HG03039 (cell line): Measurements from ENCODE around the gene SNX9.
"Not testable (repeated sequence)": the region's sequence is repeated elsewhere in the genome, so short reads cannot be mapped to it uniquely, and the experiment has no call there.

Experiments
- ATAC-seq: cut with Tn5 transposase; IDR thresholded peaks from one replicate; pipeline ENCODE4 v1.9.1; 2021; ENCODE audit warnings: mild to moderate bottlenecking, moderate library complexity; ENCODE audit not compliant: unreplicated experiment

SNX9 gene

GRCh38 chr6:157946865-157947532 is 124.0 kb downstream of the SNX9 start:
- ATAC-seq: no peak

DNA sequence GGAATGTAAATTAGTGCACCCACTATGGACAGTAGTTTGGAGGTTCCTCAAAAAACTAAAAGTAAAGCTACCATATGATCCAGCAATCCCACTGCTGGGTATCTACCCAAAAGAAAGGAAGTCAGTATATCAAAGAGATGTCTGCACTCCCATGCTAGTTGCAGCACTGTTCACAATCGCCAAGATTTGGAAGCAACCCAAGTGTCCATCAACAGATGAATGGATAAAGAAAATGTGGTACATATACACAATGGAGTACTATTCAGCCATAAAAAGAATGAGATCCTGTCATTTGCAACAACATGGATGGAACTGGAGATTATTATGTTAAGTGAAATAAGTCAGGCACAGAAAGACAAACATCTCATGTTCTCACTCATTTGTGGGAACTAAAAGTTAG is 127.9 kb downstream of the SNX9 start:
- ATAC-seq: not testable (repeated sequence)

GRCh38 chr6:157951828-157952227 is 128.8 kb downstream of the SNX9 start:
- ATAC-seq: no peak

GRCh38 chr6:157952861-157953351 is 129.9 kb downstream of the SNX9 start:
- ATAC-seq: no peak

DNA sequence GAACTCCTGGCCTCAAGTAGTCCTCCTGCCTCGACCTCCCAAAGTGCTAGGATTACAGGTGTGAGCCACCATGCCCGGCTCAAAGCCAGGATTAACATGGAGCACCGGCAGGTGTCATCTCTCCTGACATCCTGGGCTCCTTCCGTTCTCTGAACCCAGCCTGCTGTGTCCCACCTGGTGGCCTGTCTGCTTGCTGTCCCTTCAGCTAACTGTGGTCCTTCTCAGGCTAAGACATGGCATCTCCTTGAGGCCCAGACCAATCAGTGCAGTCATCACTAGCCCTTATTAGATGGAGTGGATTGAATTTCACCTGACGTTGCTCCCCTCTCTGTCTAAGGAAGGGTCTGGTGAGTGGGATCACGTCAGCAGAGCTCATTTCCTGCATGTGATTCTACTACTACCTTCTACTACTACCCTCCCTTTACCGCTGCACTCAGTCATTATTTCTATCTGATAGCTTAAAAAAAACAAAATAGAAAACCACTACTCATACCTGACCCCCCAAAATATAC is 130.6 kb downstream of the SNX9 start:
- no peak for ATAC-seq

- ATAC-seq: no peak
Measured at GRCh38 chr6:157954150-157955117, 131.4 kb downstream of the SNX9 start.

GRCh38 chr6:157955675-157956074 is 132.6 kb downstream of the SNX9 start:
- no peak for ATAC-seq

DNA sequence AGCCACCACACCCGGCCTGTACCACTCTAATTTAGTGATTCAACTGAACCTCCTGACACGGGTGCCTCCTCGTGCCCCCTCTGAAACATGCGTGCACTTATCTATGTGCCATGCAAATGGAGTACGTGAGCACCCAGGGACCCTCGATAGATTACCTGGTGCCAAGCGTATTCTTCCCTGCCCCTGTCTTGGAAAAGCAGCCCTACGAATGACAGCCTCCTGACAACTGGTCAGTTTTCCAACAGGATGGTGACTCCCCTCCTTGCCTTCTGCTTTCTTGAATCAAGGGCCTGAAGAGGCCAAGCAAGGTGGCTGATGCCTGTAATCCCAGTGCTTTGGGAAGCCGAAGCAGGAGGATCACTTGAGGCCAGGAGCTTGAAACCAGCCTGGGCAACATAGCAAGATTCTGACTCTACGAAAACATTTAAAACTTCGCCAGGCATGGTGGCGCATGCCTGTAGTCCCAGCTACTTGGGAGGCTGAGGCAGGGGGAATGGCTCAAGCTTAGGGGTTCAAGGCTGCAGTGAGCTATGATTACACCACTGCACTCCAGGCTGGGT is 133.2 kb downstream of the SNX9 start:
- no peak for ATAC-seq

GRCh38 chr6:157959451-157960227 is 136.6 kb downstream of the SNX9 start:
- no peak for ATAC-seq

GRCh38 chr6:157961153-157961831 is 138.2 kb downstream of the SNX9 start:
- no peak for ATAC-seq

GRCh38 chr6:157961832-157962575 is 139.0 kb downstream of the SNX9 start:
- ATAC-seq: no peak

DNA sequence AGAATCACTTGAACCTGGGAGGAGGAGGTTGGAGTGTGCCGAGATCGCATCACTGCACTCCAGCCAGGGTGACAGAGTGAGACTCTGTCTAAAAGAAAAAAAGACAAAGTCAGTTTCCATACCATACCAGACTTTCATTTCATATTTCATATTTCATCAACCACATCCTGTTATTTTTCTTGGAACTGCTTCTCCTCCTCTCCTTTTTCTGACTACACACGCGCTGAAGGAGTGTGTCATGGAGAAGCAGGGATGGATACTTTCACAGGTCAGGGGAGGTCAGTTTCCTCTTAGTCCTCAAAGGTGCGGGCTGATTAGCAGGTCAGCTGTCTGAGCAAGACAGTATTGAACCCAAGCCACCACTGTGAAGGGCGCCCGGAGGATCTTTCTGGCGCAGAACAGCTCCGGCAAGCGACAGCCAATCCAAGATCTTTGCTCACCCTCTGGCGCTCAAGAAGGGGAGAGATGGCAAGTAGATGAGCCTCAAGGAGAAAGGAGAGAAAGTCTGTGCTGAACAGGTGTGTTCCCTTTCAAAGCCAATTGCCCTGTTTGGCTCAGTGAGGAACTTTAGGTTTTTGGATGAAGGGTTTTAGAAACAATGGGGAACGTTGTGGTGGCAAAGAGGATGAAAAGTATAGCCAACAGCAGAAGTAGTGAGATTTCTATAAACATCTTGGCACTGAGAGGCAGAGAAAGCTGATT is 139.7 kb downstream of the SNX9 start:
- ATAC-seq: no peak

GRCh38 chr6:157964100-157964499 is 141.1 kb downstream of the SNX9 start:
- no peak for ATAC-seq

- ATAC-seq: no peak
Measured at GRCh38 chr6:157965387-157965786, 142.3 kb downstream of the SNX9 start.

DNA sequence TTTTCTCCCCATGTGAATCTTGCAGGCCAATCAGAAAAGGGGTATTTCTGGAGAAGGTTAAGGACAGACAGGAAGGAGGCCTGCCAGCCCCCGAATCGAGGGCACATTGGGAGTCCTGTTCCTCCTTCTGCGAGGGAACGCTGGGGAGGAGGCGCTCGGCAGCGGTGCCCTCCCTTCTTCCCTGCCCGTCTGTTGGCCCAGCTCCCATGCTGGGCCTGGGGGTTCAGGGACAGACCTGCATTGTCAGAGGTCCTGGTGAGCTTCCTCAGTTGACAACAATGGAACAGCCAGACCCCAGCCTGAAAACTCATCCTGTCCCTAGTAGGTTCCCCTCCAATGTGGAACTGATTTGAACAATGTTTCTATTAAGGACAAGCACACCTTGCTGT is 143.5 kb downstream of the SNX9 start:
- ATAC-seq: no peak

- no peak for ATAC-seq
Measured at GRCh38 chr6:157967020-157967419, 144.0 kb downstream of the SNX9 start.

DNA sequence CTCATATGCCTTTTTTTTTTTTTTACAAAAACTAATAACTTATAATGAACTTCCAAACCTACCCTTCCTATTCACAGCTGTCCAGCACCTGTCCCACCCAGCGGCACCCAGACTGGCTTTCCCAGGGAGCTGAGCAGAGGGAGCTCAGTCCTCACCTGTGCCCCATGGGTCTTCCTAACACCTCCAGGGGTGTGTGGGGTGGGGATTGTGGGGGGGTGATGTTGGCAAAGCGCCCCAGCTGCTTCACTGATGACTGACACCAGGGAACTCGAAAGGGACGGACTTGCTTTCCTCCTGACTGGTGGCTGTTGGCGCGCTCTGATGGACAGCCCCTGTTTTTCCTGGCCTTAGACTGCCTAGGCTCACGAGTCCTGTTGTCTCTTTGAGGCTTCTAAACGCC is 144.4 kb downstream of the SNX9 start:
- no peak for ATAC-seq

DNA sequence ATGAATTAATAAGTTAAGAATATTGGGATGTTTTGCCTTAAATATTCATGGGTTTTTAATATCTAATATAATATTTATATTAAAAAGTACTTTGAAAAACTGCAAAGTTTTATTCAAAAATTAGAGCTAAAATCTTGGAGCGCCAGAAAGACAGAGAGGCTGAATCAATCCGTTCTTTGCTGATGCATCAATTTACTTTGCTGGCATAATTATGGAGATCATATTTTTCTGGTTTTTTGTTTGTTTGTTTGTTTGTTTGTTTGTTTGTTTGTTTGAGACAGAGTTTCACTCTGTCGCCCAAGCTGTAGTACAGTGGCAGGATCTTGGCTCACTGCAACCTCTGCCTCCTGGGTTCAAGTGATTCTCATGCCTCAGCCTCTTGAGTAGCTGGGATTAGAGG is 149.1 kb downstream of the SNX9 start:
- not testable (repeated sequence) for ATAC-seq
